Left forelimb (tissue), 1 donor: Measurements from ENCODE around the gene NACC2.
A peak's percentile ranks its signal among the peaks of the same experiment; 100 is the strongest.
"Not testable (repeated sequence)": the region's sequence is repeated elsewhere in the genome, so short reads cannot be mapped to it uniquely, and the experiment has no call there.

Source experiments
- DNase-seq: peaks from one replicate; pipeline ENCODE4 v3.0.0-alpha.2; 2018; ENCODE audit warnings: low spot score

NACC2 gene

DNA sequence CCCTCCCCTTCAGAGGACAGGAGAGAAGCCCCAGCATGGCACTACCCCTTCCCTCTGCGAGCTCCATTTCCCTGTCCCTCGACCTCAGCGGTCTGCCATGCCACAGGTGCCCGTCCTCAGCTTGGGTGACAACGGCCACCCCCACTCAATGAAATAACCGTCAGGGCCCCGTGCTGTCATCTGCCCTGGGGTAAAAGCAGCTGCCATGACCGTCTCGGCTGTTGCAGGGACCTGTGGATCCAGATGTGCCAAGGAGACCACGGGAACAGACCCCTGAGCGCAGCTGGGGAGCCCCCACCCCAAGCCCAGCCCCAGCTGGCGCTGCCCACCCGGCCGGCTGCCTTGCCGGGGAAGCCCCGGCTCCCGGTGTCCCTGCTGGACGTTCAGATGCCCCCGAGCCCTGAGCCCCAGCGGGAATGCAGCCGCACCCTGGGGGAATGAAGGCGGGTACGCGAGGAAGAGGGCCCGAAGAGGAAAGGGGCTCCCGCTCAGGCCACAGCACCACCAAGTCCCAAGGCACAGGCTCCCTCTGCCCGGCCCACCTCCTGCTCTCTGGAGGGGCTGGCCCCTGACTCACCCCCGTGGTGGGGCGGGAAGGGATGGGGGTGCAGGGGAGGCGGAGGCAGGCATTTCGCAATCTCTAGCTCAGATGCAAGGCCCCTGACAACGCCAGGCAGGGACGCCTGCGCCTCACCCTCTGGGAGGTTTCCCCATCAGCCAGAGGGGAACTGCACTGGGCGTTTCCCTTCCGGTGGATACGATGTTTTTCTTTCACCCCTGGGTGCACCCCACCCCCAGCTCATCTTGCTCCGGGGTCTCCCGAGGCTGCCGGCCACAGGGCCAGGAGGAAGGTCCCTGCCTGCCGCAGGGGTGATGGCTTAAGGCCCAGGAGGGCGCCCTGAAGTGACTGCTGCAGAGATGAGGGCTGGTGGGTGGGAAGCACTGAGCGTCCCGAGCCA lies 49.2 kb downstream of the NACC2 start:
- DNase-seq, result no peak

DNA sequence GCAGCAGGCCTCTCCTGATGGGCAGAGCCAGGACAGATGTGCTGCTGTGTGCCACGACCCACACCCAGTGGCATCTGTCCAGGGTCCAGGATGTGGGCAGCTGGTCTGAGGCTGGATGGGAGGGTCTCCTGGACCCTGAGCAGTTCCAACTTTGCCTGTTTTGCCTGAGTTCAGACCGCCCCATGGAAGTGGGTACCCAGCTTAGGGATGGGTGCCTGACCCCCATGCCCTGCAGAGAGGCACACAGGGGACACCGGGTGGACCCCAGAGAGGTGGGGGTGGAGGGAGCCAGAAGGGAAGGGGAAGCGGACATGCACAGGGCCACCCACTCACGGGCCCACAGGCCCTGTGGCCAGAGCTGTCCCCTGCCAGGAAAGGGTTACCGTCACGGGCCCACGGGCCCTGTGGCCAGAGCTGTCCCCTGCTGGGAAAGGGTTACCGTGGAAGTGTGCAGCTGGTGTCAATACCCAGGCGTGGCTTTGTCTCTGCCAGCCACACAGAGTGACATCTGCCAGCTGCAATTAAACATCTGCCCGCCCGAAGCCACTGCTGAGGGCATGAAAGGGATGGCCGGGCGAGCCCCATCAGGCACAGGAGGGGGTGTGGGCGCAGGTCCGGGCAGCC lies 50.0 kb downstream of the NACC2 start:
- no peak for DNase-seq

DNA sequence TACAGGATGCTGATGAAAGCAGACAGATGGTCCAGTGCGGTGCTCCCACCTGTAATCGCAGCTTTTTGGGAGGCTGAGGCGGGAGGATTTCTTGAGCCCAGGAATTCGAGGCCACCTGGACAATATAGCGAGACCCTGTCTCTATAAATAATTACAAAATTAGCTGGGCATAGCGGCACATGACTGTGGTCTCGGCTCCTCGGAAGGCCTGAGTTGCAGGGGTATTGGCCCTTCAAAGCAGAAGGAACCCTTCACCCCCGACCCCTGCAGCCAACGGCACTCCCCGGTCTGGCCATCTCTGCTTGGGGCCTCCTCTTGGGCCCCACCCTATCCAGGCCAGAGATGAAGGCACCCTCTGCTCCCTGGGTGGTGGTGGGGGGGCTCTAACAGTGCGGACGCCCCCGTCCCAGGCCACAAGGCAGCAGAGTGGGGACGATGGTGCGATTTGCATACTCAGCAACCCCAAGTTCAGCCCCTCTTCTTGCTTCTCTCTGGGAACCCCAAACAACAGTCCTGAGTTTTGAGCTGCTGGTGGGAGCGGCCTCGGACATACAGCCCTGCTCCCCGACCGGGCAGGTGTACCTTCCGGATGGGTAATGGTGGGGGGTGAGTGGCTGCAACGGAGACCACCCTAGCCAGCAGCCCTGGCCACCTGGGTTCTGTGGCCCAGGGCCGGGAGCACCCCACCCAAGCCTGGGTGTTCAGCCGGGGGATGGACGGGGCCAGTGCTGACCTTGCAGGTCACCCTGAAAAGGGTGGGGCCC lies 50.7 kb downstream of the NACC2 start:
- DNase-seq, result no peak

DNA sequence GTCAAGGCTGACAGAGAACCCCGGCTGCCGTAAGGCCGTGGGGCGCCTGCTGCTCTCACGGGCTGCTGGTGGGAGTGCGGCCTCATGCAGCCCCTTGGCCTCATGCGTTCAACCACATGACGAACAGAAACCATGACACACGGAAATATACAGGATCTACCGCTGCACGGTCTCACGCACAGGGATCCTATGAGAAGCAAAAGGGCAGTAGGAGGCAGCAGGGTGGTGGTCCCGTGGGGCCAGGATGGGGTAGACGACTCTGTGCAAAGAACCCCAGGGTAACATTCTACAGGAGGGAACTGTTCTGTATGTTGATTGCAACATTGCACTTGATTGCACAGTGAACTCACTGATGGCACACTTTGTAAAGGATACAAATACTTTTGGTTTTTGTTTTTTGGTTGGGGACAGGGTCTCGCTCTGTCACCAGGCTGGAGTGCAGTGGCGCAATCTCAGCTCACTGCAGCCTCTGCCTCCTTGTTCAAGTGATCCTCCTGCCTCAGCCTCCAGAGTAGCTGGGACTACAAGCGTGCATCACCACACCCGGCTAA lies 51.6 kb downstream of the NACC2 start:
- DNase-seq, result no peak

DNA sequence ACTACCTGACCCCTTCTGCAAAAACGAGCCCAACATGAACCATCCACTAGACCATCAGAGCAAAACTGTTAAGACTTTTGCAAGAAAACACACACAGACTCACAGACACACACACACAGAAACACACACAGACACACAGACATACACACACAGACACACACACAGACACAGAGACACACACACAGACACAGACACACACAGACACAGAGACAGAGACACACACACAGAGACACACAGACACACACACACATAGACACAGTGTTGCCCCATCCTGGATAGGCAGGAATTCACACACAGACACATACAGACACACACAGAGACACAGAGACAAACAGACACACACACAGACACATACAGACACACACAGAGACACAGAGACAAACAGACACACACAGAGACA lies 52.5 kb downstream of the NACC2 start:
- no peak for DNase-seq

DNA sequence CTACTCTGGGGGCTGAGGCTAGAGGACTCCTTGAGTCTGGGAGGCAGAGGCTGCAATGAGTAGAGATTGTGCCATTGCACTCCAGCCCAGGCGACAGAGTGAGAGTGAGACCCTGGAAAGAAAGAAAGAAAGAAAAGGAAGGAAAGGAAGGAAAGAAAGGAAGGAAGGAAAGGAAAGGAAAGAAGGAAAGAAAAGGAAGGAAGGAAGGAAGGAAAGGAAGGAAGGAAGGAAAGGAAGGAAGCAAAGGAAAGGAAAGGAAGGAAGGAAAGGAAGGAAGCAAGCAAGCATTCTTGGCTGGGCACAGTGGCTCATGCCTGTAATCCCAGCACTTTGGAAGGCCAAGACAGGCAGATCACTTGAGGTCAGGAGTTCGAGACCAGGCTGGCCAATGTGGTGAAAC lies 54.2 kb downstream of the NACC2 start:
- DNase-seq, result not testable (repeated sequence)

DNA sequence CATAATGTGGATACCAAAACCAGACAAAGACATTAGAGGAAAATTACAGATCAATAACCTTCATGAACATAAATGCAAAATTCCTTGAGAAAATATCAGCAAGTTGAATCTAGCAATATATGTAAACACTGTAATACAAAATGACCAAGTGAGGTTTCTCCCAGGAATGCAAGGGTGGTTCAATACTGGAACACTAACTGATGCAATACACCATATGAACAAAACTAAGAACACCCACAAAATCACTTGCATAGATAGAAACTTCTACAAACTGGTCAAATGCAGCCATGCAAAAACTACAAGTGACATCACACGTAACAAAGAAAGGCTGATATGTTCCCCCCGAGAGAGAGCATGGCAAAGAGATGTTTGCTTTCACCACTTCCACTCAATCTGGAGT lies 55.6 kb downstream of the NACC2 start:
- DNase-seq, result no peak

DNA sequence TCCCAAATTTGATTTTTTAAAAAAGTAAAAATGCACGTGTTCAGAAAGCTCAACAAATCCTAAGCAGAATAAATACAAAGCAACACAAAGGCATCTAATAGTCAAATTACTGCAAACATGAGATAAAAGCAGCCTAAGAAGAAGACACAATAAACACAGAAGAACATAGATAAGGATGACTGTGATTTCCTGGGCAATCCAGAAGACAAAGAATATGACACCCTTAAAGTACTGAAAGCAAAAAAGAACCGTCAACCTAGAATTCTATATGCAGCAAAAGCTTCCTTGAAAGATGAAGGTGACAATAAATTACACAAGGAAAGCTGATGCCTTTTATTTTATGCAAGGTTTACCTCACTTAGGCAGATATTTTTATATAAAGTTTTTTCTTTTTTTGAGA lies 58.2 kb downstream of the NACC2 start:
- DNase-seq, result no peak

DNA sequence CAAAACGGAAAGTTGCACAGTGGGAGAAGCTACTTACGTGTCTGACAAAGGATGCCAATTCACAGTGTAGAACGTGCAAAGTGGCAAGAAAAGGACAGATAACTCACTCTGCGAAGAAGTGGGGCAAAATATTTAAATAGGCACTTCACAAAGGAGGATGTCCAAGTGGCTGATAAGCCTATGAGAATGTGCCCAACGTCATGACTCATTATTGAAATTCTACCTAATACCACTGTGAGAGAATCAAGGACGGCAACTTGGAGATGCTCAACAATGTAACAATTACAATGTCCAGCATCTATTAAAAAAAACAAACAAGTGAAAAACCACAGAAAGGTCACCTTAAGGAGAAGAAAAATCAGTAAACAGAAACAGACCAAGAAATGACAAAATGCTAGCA lies 59.0 kb downstream of the NACC2 start:
- no peak for DNase-seq

DNA sequence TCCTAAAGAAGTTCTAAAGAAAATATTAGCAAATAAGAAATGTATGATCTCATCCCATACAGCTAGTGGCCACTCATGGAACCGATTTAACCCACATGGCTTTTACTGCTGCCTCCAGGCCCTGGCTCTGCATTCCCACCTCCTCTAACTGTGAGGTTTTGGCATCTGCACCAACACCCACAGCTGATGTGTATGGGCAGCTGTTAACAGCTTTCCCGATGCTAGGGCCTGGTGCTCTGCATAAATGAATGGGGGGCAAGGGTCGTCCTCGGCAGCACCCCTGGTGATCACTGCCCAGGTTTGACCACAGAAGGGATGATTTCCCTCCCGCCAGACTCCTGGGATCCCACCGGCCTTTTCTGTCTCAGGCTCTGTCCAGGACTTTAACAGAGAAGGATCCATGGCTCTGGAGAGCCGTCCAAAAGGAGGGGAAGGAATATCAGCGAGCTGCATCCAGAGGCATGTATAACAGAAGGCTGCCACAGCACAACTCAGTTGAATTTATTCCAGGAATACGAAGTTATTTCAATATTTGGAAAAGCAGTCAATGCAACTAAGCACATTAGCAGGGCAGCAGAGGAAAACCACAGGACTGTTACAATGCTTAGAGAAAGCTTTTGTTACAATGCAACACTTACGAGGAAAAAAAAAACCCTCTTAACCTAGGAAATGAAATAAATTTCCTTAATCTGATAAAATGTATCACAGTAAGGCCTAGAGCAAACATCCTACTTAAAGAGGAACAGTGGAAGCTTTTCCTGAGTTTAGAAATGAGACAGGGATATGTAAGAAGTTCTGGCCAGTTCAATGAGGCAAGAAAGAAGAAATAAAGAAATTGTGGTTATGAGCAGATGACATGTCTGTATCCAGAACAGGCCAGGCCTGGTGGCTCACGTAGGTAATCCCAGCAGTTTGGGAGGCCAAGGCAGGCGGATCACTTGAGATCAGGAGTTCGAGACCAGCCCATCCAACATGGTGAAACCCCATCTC lies 63.1 kb downstream of the NACC2 start:
- DNase-seq, result peak; percentile 69

DNA sequence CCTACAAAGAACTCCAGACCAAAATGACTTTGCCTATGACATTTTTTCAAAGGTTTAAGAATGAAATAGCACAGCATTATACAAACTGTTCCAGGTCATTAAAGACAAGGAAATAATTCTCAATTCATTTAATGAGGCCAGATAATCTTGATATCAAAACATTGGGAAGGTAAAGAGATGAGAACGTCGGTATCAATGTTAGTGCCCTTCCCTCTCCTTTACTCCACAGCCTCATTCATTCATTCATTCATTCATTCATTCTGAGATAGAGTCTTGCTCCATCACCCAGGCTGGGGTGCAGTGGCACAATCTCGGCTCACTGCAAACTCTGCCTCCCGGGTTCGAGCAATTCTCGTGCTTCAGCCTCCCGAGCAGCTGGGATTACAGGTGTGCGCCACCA lies 64.0 kb downstream of the NACC2 start:
- DNase-seq, result no peak

DNA sequence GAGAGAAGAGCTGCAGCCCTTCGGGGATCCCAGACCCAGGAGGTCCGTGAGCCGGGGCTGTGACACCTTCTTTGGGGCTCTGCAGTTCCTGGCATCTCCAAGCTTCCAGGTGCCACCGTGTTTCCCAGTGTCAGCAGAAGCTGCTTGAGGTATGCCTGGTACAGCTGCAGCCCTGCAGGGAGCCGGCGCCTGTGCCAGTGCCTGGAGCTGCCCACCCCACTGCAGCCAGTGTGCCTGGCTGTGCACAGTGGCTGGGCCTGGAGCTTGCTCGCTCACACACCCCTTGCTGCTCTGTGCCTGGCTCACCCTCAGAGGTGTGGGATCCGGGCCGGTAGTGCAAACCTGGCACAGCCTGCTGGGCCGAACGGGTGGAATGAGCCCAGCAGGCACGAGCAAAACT lies 65.5 kb downstream of the NACC2 start:
- peak; percentile 55 for DNase-seq

DNA sequence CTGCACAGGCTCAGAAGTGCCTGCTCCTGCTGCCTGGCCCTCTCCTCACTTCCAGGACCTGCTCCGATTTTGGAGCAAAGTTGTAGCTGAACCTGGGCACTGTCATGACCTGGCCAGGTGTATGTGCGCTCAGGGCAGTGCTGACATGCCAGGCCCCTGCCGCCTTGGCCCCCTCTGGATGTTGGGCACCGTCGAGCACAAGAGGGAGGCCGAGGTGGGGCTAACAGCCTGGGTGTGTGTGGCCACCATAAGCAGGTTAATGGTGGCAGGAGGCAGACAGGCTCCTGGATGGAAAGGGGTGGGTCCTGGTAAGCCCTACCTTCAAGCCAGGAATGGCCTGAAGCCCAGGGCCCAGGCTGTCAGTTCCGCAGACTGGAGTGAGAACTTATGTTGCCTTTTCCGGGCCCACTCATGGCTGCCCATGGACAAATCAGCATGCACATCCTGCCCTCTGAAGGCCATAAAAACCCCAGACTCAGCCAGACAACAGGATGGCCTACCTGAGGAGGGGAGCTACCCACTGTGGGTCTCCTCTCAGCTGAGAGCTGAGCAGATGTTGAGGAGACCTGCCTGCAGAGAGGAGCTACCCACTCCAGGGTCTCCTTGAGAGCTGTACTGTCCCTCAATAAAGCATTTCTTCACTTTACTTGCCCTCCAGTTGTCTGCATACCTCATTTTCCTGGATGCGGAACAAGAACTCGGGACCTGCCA lies 66.2 kb downstream of the NACC2 start:
- no peak for DNase-seq

DNA sequence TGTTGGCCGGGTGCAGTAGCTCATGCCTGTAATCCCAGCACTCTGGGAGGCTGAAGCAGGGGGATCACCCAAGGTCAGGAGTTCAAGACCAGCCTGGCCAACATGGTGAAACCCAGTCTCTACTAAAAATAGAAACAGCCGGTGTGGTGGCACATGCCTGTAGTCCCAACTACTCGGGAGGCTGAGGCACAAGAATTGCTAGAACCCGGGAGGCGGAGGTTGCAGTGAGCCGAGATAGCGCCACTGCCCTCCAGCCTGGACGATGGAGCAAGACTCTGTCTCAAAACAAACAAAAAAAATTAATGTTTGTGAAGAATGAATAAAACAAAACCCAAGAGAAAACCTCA lies 68.2 kb downstream of the NACC2 start:
- not testable (repeated sequence) for DNase-seq

DNA sequence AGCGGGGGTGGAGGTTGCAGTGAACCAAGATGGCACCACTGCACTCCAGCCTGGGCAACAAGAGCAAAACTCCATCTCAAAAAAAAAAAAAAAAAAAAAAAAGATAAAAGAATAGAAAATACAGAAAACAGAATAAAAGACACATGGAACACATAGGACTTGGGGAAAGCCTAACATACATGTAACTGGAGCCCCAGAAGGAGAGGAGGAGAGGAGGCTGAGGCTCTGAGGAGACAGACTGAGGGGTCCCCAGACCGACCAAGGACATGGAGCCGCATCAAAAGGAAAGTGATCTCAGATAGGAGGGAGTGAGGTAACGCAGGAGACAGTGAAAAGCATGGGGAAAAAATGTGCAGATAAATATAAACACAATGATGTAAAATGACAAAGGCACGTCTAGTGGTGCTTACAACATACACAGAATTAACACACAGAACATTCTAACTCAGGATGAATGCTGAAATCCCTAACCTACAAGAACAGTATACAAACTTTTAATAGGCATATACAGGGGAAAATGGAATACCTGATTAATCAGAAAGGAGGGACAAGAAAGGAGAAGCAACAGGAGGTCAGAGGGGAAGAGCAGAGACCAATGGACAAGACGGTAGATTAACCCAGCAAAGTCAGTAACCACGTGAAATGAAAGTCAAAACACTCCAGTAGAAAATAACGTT lies 68.7 kb downstream of the NACC2 start:
- DNase-seq, result no peak

DNA sequence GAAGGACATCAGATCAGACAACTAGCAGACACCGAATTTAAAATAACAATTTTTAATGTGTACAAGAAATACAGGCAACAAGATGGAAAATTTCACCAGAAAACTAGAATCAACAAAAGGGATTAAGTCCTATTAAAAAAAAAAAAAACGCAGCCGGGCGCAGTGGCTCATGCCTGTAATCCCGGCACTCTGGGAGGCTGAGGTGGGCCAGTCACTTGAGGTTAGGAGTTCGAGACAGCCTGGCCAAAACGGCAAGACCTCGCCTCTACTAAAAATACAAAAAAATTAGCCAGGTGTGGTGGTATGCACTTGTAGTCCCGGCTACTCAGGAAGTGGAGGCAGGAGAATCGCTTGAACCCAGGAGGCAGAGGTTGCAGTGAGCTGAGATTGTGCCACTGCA lies 69.6 kb downstream of the NACC2 start:
- DNase-seq, result no peak

DNA sequence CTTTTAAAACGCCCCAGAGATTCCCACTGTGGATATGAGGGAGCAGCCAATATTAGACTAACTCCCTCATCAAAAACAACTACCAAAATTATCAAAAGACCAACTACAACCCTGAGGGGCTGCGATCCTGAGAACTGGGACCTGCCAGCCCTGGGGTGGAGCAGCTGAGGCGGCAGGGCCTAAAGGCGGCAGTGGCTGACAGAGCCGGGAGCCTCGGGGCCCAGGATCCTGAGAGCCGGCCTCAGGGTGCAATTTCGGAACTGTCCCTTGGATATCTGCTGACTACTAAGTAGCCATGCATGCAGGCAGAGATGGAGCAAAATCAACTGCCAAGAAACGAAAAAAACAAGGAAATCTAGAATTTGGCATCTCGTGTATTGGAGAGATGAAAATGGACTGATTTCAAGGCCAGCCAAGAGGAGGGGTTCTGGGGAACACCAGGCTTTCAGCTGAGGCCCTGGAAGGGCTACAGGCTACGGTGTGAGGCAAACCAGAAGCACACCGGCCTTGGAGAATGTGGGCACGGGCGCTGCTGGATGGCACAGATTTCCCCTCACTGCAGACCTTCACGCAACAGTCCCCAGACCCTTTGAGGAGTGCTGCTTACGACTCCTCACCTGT lies 70.3 kb downstream of the NACC2 start:
- peak; percentile 61 for DNase-seq

DNA sequence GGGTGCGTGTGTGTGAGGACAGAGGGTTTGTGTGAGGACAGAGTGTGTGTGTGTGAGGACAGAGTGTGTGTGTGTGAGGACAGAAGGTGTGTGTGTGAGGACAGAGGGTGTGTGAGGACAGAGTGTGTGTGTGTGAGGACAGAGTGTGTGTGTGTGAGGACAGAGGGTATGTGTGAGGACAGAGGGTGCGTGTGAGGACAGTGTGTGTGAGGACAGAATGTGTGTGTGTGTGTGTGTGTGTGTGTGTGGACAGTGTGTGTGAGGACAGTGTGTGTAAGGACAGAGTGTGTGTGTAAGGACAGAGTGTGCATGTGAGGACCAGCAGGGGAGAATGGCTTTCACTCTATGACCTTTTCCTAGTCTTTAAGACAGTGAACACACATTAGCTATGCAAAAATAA lies 70.8 kb downstream of the NACC2 start:
- no peak for DNase-seq

DNA sequence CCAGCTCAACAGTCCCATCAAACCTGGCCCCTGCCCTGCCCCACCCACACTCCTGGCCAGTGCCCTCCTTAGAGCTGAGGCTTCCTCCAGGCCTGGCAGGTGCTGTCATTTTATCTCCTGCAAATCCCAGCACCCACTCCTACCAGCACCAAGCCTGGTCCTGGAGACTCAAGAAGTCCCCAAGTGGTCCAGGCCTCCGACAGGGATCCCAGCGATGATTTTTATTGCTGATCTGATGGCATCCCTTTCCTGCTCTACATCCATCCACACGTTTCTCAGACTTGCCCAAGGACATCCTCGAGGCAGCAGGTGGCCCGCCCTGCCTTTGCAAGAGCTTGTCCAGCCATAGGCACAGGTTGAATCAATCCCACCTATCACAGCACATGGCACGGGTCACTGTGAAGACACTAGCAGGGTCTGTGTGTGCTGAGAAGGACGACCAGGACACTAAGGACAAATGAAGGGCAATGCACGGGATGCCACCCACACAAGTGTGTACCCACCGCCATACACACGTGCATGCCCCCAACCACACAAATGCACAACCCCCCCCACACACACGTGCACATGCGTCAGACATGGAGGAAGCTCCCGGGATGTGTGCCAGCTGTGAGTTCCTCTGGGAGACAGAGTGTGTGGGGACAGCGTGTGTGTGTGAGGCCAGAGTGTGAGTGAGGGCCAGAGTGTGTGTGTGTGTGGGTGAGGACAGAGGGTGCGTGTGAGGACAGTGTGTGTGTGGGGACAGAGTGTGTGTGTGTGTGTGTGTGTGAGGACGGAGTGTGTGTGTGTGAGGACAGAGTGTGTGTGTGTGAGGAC lies 71.5 kb downstream of the NACC2 start:
- peak; percentile 53 for DNase-seq
